Muscle of leg (tissue), 16 donors: ENCODE data around the gene BMAL1. TPM values are rescaled to one million over a fixed set of nuclear protein-coding genes. Genes with fewer than 3 reads are reported as not detected.

Source experiments
- DNase-seq: peaks from one replicate; pipeline ENCODE4 v3.0.0; 2013
- H3K27ac ChIP-seq: one replicate; pipeline ENCODE4 v1.5.1; 2013; ENCODE audit warnings: mild to moderate bottlenecking, low read length, control low read depth
- H3K27me3 ChIP-seq: one replicate; pipeline ENCODE4 v1.6.1; 2013; ENCODE audit warnings: low read length; ENCODE audit not compliant: control insufficient read depth, insufficient read depth
- H3K36me3 ChIP-seq: one replicate; pipeline ENCODE4 v1.6.1; 2013; ENCODE audit warnings: low read length; ENCODE audit not compliant: control insufficient read depth, insufficient read depth
- H3K4me1 ChIP-seq: one replicate; pipeline ENCODE4 v1.6.1; 2013; ENCODE audit warnings: low read length; ENCODE audit not compliant: control insufficient read depth, insufficient read depth
- H3K4me3 ChIP-seq: one replicate; pipeline ENCODE4 v1.5.1; 2013; ENCODE audit warnings: low read length, control low read depth
- H3K9me3 ChIP-seq: replicated peaks from 2 replicates; pipeline ENCODE4 v1.6.1; 2013; ENCODE audit warnings: low read depth, low read length; ENCODE audit not compliant: control insufficient read depth
- WGBS: methylation state at CpG from one replicate; pipeline ENCODE4 v1.1.5; 2013; ENCODE audit warnings: missing lambda C conversion rate; ENCODE audit not compliant: insufficient coverage; 5-methylcytosine and 5-hydroxymethylcytosine counted together
- long read RNA-seq, 11 donors: transcript quantifications; one replicate each; lab custom pipeline, GENCODE V29; 2026
- polyA plus RNA-seq, 8 donors: library from polyadenylated mRNA; unstranded; fragments of 120-200 nt; gene quantifications; one replicate each; pipeline versions ENCODE4 v1.2.1 to v1.2.3, GENCODE V29; 2013; ENCODE audit warnings: inconsistent platforms in 1 of 8, low replicate concordance in 1 of 8; ENCODE audit not compliant: insufficient read length in 8 of 8, insufficient read depth in 1 of 8
- total RNA-seq: library from RNA; stranded (reverse); fragments of 120-200 nt; gene quantifications from one replicate; pipeline ENCODE4 v1.2.4, GENCODE V29; 2013

BMAL1 gene
- total RNA-seq (10.6 TPM), polyA plus RNA-seq (1 to 10 TPM; 5.7 to 8.7 (median 6.7) TPM)
- long read RNA-seq, donor 1, result 0 reads
- long read RNA-seq, donor 2, result 0 reads
- long read RNA-seq, donor 3, result 0 reads
- long read RNA-seq, donor 4, partial matches to known transcripts, result 0 of 1 reads
- long read RNA-seq, donor 4, other reads (novel, unspliced or antisense), result 0 of 1 reads
- long read RNA-seq, donor 5, result 0 reads
- long read RNA-seq, donor 6, result 0 reads
- long read RNA-seq, donor 7, result 0 reads
- long read RNA-seq, donor 8, partial matches to known transcripts, result 0 of 1 reads
- long read RNA-seq, donor 8, other reads (novel, unspliced or antisense), result 0 of 1 reads
- long read RNA-seq, donor 9, result 0 reads
- long read RNA-seq, donor 10, partial matches to known transcripts, result 0 of 1 reads
- long read RNA-seq, donor 10, other reads (novel, unspliced or antisense), result 0 of 1 reads
- long read RNA-seq, donor 11, result 0 reads

- H3K9me3 ChIP-seq, result no peaks in the 10 kb centered on the region
- peak within 1 kb of the TSS; percentile 73 for H3K4me3 ChIP-seq
- H3K27me3 ChIP-seq, result peaks cover 55% of the 10 kb centered on the region
- peak; percentile 44 for DNase-seq
- WGBS, result under 1% methylated on average over 93 of the region's 95 CpGs
- H3K27ac ChIP-seq, result peak within 1 kb of the TSS; percentile 69
- no peaks in the 10 kb centered on the region for H3K36me3 ChIP-seq
- peaks cover 20% of the 10 kb centered on the region for H3K4me1 ChIP-seq
Observed at GRCh38 chr11:13277768-13278608, at the start of gene BMAL1. Gene BMAL1 (plus strand): TSS chr11:13277790. CDS start chr11:13354309, 76,519 bp downstream.

DNA sequence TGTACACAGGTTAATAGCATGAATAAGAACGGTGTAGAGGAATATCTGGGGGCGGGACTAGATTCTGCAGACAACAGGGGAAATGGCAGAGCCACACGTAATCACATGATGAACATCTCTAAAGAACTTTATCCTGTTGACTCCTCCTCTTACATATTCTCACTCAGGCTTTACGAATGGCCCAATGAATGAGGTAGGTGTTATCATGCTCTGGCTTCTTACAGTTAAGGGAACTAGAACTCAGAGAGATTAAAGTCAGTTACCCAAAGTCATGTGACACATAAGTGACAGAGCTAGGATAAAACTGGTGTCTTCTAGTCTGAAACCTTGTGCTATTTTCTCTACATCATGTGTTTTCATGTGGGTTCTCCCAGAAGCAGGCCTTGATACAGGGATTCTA is 49.0 kb upstream of the BMAL1 start:
- Histone ChIP-seq H3K27ac (no peak overlapping the region), H3K4me1 (peaks cover 8% of the 10 kb centered on the region), H3K36me3 (no peaks in the 10 kb centered on the region), H3K27me3 (no peaks in the 10 kb centered on the region), H3K4me3 (no peak overlapping the region), H3K9me3 (no peaks in the 10 kb centered on the region)
- DNase-seq, result no peak
- WGBS, result no CpG with 5 or more reads among the region's 4 CpGs

- 23% methylated on average over 4 of the region's 4 CpGs for WGBS
- peak overlapping the region; percentile 52 for H3K27ac ChIP-seq
- no peak overlapping the region for H3K4me3 ChIP-seq
- no peaks in the 10 kb centered on the region for H3K27me3 ChIP-seq
- H3K36me3 ChIP-seq, result no peaks in the 10 kb centered on the region
- H3K9me3 ChIP-seq, result no peaks in the 10 kb centered on the region
- DNase-seq, result peak; percentile 33
- H3K4me1 ChIP-seq, result peaks cover 8% of the 10 kb centered on the region
Observed at GRCh38 chr11:13229136-13229535, 48.5 kb upstream of the BMAL1 start.

DNA sequence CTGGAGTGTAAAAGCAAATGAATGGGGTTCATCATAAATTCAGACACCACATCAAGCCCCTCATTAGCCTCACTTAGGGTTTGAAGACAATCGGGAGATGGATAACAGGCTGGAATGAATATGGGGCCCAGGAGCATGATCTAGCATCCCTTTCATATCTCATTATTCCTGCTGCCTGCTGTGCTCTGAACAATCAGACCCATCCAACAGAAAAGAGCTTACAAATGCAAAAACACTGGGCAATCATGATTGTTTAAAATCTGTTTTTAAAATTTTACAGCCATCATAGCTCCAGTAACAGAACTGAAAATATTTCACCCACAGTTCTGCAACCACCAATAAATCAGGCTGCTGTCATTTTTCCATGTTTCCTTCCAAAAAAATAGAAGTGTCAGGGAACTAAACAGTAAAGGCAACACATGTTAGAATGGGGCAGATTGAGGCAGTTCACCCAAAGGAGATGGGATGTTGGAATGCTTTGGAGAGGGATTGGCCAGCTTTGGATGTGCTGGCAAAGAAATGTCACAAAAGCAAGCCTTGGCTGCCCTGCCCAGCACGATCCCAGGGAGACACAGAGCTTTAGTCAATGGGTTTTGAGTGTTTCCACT is 47.8 kb upstream of the BMAL1 start:
- no peaks in the 10 kb centered on the region for H3K9me3 ChIP-seq
- DNase-seq, result peak; percentile 93

DNA sequence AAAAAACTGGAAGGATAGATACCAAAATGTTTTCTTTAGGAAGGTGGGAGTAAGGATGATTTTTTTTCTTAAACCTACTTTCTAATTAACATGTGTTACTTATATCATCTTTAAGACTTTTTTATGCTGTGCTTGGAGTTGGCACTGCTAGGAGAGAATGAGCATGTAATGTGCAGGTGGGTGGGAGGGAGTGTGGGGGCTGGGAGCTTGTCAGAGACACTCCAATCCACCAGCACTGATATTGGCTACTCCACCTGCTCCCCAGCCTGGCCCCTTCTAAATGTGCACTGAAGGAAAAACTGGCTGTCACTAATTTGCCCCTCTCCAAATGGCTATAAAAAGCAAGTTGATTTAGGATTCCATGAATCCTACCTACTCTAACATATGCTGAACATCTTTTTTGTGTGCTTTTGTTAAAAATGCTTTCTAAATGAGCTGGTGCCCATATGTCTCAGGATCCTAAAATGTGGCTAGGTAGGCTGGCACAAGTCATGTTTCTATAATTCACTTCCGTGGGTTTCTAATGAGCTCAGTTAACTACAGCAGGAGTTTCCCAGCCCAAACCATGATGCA is 44.3 kb upstream of the BMAL1 start:
- Histone ChIP-seq H3K27me3 (no peaks in the 10 kb centered on the region), H3K36me3 (no peaks in the 10 kb centered on the region), H3K4me3 (no peak overlapping the region), H3K9me3 (no peaks in the 10 kb centered on the region), H3K4me1 (peaks cover 8% of the 10 kb centered on the region), H3K27ac (no peak overlapping the region)
- WGBS, result no CpG with 5 or more reads among the region's 1 CpG
- DNase-seq, result no peak

More for the DNA sequence above, 47.8 kb upstream of the BMAL1 start:
- peaks cover 8% of the 10 kb centered on the region for H3K4me1 ChIP-seq
- no peak overlapping the region for H3K4me3 ChIP-seq
- H3K27me3 ChIP-seq, result no peaks in the 10 kb centered on the region
- no peak overlapping the region for H3K27ac ChIP-seq
- H3K36me3 ChIP-seq, result no peaks in the 10 kb centered on the region
- 0% methylated on average over 1 of the region's 2 CpGs for WGBS

GRCh38 chr11:13235895-13236294 is 41.7 kb upstream of the BMAL1 start:
- Histone ChIP-seq H3K4me1 (no peaks in the 10 kb centered on the region), H3K9me3 (no peaks in the 10 kb centered on the region), H3K27ac (no peak overlapping the region), H3K27me3 (peaks cover 2% of the 10 kb centered on the region), H3K4me3 (no peak overlapping the region), H3K36me3 (no peaks in the 10 kb centered on the region)
- WGBS, result no CpG with 5 or more reads among the region's 3 CpGs
- no peak for DNase-seq

DNA sequence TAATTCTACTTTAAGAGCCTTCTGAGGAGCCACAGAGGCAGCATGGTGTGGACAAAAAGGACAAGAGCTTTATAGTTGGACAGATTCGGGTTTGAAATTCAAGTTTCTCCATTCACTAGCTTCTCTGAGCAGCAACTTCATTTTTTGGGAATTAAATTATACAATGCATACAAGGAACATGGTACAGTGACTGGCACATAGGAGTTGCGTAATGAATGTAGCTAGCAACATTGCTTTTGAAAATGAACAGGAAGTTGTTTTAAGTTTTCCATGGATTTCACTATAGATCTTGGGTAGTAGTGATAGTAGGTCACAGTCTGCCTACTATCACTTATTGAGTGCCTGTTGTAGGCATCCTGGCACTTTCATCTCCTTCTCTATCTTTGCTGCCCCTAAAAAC is 41.0 kb upstream of the BMAL1 start:
- H3K27me3 ChIP-seq, result peaks cover 2% of the 10 kb centered on the region
- no peak for DNase-seq
- no peaks in the 10 kb centered on the region for H3K4me1 ChIP-seq
- H3K36me3 ChIP-seq, result no peaks in the 10 kb centered on the region
- no CpG with 5 or more reads among the region's 2 CpGs for WGBS
- no peak overlapping the region for H3K27ac ChIP-seq
- H3K4me3 ChIP-seq, result no peak overlapping the region
- H3K9me3 ChIP-seq, result no peaks in the 10 kb centered on the region

DNA sequence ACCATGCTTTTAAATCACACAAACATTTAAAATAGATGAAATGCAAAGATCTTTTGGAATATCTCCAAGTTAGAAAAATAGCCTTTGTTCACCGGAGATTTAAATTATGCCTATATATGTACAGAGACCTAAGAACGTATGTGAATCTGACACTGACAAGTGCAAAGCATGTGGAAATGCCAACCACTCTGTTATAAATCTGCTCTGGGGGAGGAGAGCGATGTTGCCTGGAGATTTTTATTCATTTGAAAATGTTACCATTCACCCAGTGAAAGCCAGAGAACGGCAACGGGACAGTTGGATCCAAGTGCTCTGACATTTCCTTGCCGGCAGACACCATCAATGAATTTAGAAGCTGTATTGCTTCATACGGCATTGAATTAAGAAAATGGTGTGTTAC is 39.8 kb upstream of the BMAL1 start:
- no peaks in the 10 kb centered on the region for H3K9me3 ChIP-seq
- H3K27me3 ChIP-seq, result peaks cover 2% of the 10 kb centered on the region
- no peak overlapping the region for H3K27ac ChIP-seq
- H3K36me3 ChIP-seq, result no peaks in the 10 kb centered on the region
- 46% methylated on average over 4 of the region's 7 CpGs for WGBS
- no peaks in the 10 kb centered on the region for H3K4me1 ChIP-seq
- no peak overlapping the region for H3K4me3 ChIP-seq
- no peak for DNase-seq

- no peaks in the 10 kb centered on the region for H3K9me3 ChIP-seq
- H3K27ac ChIP-seq, result no peak overlapping the region
- 91% methylated on average over 1 of the region's 4 CpGs for WGBS
- H3K4me3 ChIP-seq, result no peak overlapping the region
- peaks cover 9% of the 10 kb centered on the region for H3K27me3 ChIP-seq
- no peaks in the 10 kb centered on the region for H3K4me1 ChIP-seq
- H3K36me3 ChIP-seq, result no peaks in the 10 kb centered on the region
- DNase-seq, result no peak
Observed at GRCh38 chr11:13238879-13239514, 38.6 kb upstream of the BMAL1 start.
